IMR-90 (cell line): ENCODE results near the gene CDK2AP2. TPM values are rescaled to one million over a fixed set of nuclear protein-coding genes. Genes with fewer than 3 reads are reported as not detected.

ENCODE experiments used
- ATAC-seq: fragments of 200-7000 bp; cut with Tn5 transposase; 2 replicates; pipeline ENCODE4 v1.9.1; 2020; ENCODE audit warnings: low read depth, mild to moderate bottlenecking, moderate library complexity
- BruUV-seq: library from RNA; stranded (reverse); fragments of 400-500 nt; replicated peaks from 2 replicates; lab custom pipeline; 2021; lab: Mats Ljungman, UMichigan
- CTCF ChIA-PET: fragments of 300-600 bp; formaldehyde crosslinking; extraction: SDS; loops from one replicate; lab custom pipeline; 2021; ENCODE audit warnings: antibody characterized with exemption; lab: Yijun Ruan, JAX
- POLR2A ChIA-PET: fragments of 300-600 bp; sonication (Branson Sonifier 250); formaldehyde crosslinking; loops from one replicate; lab custom pipeline; 2022; ENCODE audit warnings: antibody characterized with exemption; ENCODE audit not compliant: unreplicated experiment; lab: Charles Lee
- DNase-seq: peaks from one replicate; pipeline ENCODE4 v3.0.0; 2013
- H2AFZ ChIP-seq: replicated peaks from 2 replicates; pipeline ENCODE3; 2013; ENCODE audit warnings: low read length, mild to moderate bottlenecking; ENCODE audit not compliant: poor library complexity
- H2AK5ac ChIP-seq: 2 replicates; pipeline ENCODE4 v1.6.1; 2013; ENCODE audit warnings: low read depth, low read length, inconsistent platforms
- H2AK9ac ChIP-seq: replicated peaks from 2 replicates; pipeline ENCODE3; 2013; ENCODE audit warnings: mild to moderate bottlenecking, low read depth, low read length, moderate library complexity; ENCODE audit not compliant: poor library complexity
- H2BK120ac ChIP-seq: 2 replicates; pipeline ENCODE4 v1.6.1; 2013; ENCODE audit warnings: low read depth, low read length, inconsistent platforms
- H2BK15ac ChIP-seq: 3 replicates; pipeline ENCODE4 v1.6.1; 2013; ENCODE audit warnings: low read depth, low read length, inconsistent platforms
- H2BK20ac ChIP-seq: 2 replicates; pipeline ENCODE4 v1.6.1; 2013; ENCODE audit warnings: low read depth, mild to moderate bottlenecking, inconsistent platforms, low read length, moderate library complexity
- H2BK5ac ChIP-seq: 2 replicates; pipeline ENCODE4 v1.6.1; 2013; ENCODE audit warnings: mild to moderate bottlenecking, low read depth, low read length, inconsistent platforms; ENCODE audit not compliant: poor library complexity, severe bottlenecking
- H3K14ac ChIP-seq: replicated peaks from 2 replicates; pipeline ENCODE4 v1.6.1; 2013; ENCODE audit warnings: low read depth, low read length, inconsistent platforms
- H3K18ac ChIP-seq: 2 replicates; pipeline ENCODE4 v1.6.1; 2013; ENCODE audit warnings: low read depth, low read length, control low read depth
- H3K23ac ChIP-seq: 2 replicates; pipeline ENCODE4 v1.6.1; 2013; ENCODE audit warnings: low read depth, low read length, inconsistent platforms
- H3K27ac ChIP-seq: 2 replicates; pipeline ENCODE4 v1.5.1; 2013; ENCODE audit warnings: mild to moderate bottlenecking, control low read depth, low read length; ENCODE audit not compliant: insufficient read depth
- H3K27me3 ChIP-seq: 2 replicates; pipeline ENCODE4 v1.6.1; 2013; ENCODE audit warnings: low read length; ENCODE audit not compliant: control insufficient read depth, insufficient read depth
- H3K36me3 ChIP-seq: 2 replicates; pipeline ENCODE4 v1.6.1; 2013; ENCODE audit warnings: low read length, mixed read lengths; ENCODE audit not compliant: control insufficient read depth, insufficient read depth
- H3K4ac ChIP-seq: 2 replicates; pipeline ENCODE4 v1.6.1; 2013; ENCODE audit warnings: low read depth, low read length, inconsistent platforms
- H3K4me1 ChIP-seq: 2 replicates; pipeline ENCODE4 v1.6.1; 2013; ENCODE audit warnings: low read length, mixed read lengths; ENCODE audit not compliant: control insufficient read depth, insufficient read depth
- H3K4me2 ChIP-seq: 2 replicates; pipeline ENCODE4 v1.6.1; 2013; ENCODE audit warnings: low read depth, mild to moderate bottlenecking, control low read depth, low read length, moderate library complexity
- H3K4me3 ChIP-seq: 2 replicates; pipeline ENCODE4 v1.5.1; 2013; ENCODE audit warnings: low read depth, mild to moderate bottlenecking, control low read depth, low read length, moderate library complexity; ENCODE audit not compliant: insufficient read depth
- H3K56ac ChIP-seq: 2 replicates; pipeline ENCODE4 v1.6.1; 2013; ENCODE audit warnings: low read length, inconsistent platforms; ENCODE audit not compliant: insufficient read depth; ENCODE audit errors: extremely low read depth
- H3K79me1 ChIP-seq, 2 experiments: 2 replicates each; pipeline ENCODE4 v1.6.1; 2013; ENCODE audit warnings: low read length in 2 of 2, inconsistent platforms in 1 of 2, low read depth in 1 of 2
- H3K9ac ChIP-seq: 2 replicates; pipeline ENCODE4 v1.6.1; 2013; ENCODE audit warnings: low read depth, low read length, control low read depth
- H3K9me1 ChIP-seq: 2 replicates; pipeline ENCODE4 v1.6.1; 2013; ENCODE audit warnings: low read length, inconsistent platforms; ENCODE audit not compliant: insufficient read depth
- H3K9me3 ChIP-seq: 2 replicates; pipeline ENCODE4 v1.6.1; 2013; ENCODE audit warnings: low read length; ENCODE audit not compliant: control insufficient read depth, insufficient read depth
- H4K20me1 ChIP-seq: 2 replicates; pipeline ENCODE4 v1.6.1; 2013; ENCODE audit warnings: low read length, inconsistent platforms; ENCODE audit not compliant: insufficient read depth
- H4K5ac ChIP-seq: 2 replicates; pipeline ENCODE4 v1.6.1; 2013; ENCODE audit warnings: mild to moderate bottlenecking, low read depth, low read length, control low read depth
- H4K8ac ChIP-seq, 2 experiments: 2 replicates each; pipeline ENCODE4 v1.6.1; 2013; ENCODE audit warnings: low read depth in 2 of 2, low read length in 2 of 2, control low read depth in 1 of 2, inconsistent platforms in 1 of 2
- H4K91ac ChIP-seq: 2 replicates; pipeline ENCODE4 v1.6.1; 2013; ENCODE audit warnings: low read depth, low read length, inconsistent platforms; ENCODE audit not compliant: insufficient read depth
- BHLHE40 ChIP-seq: fragments of 150-350 bp; IDR thresholded peaks from 2 replicates; pipeline ENCODE4 v1.6.1; 2016; ENCODE audit warnings: mild to moderate bottlenecking, low read depth, low read length
- CEBPB ChIP-seq: IDR thresholded peaks from 2 replicates; pipeline ENCODE4 v1.6.1; 2012; ENCODE audit warnings: low read depth, low read length, improper control_type of control experiment
- CHD1 ChIP-seq: IDR thresholded peaks from 2 replicates; pipeline ENCODE4 v1.6.1; 2012; ENCODE audit warnings: low read depth, low read length, improper control_type of control experiment
- CTCF ChIP-seq: conservative IDR thresholded peaks from 2 replicates; pipeline ENCODE4 v1.5.1; 2012; ENCODE audit warnings: mild to moderate bottlenecking, low read depth, low read length, improper control_type of control experiment
- ELK1 ChIP-seq: fragments of 150-350 bp; IDR thresholded peaks from 2 replicates; pipeline ENCODE4 v1.6.1; 2016; ENCODE audit warnings: low read depth, mild to moderate bottlenecking, low read length, moderate library complexity, borderline replicate concordance
- FOS ChIP-seq: fragments of 150-350 bp; IDR thresholded peaks from 2 replicates; pipeline ENCODE4 v1.6.1; 2016; ENCODE audit warnings: low read depth, low read length
- MAFK ChIP-seq: IDR thresholded peaks from 2 replicates; pipeline ENCODE4 v1.6.1; 2012; ENCODE audit warnings: low read depth, low read length, improper control_type of control experiment
- MAZ ChIP-seq: IDR thresholded peaks from 2 replicates; pipeline ENCODE4 v1.6.1; 2012; ENCODE audit warnings: low read depth, mild to moderate bottlenecking, low read length, improper control_type of control experiment, moderate library complexity, borderline replicate concordance
- MXI1 ChIP-seq: IDR thresholded peaks from 2 replicates; pipeline ENCODE4 v1.6.1; 2012; ENCODE audit warnings: low read depth, mild to moderate bottlenecking, low read length, moderate library complexity, borderline replicate concordance
- NFE2L2 ChIP-seq: fragments of 150-350 bp; IDR thresholded peaks from 2 replicates; pipeline ENCODE4 v1.6.1; 2016; ENCODE audit warnings: low read depth, mild to moderate bottlenecking, low read length
- RAD21 ChIP-seq: IDR thresholded peaks from 2 replicates; pipeline ENCODE4 v1.6.1; 2012; ENCODE audit warnings: low read length, improper control_type of control experiment
- RCOR1 ChIP-seq: IDR thresholded peaks from 2 replicates; pipeline ENCODE4 v1.6.1; 2012; ENCODE audit warnings: mild to moderate bottlenecking, low read length, improper control_type of control experiment; ENCODE audit not compliant: insufficient replicate concordance
- SMC3 ChIP-seq: fragments of 150-350 bp; IDR thresholded peaks from 2 replicates; pipeline ENCODE4 v1.6.1; 2016; ENCODE audit warnings: low read depth, mild to moderate bottlenecking, antibody characterized with exemption, low read length, moderate library complexity
- USF2 ChIP-seq: fragments of 150-350 bp; IDR thresholded peaks from 2 replicates; pipeline ENCODE4 v1.6.1; 2017; ENCODE audit warnings: mild to moderate bottlenecking, antibody characterized with exemption, low read length, low read depth
- WGBS, 2 experiments: methylation state at CpG; one replicate each; pipeline versions ENCODE4 v1.1.5 to v1.1.7; 2013; ENCODE audit warnings: missing lambda C conversion rate in 2 of 2; ENCODE audit not compliant: insufficient read length in 1 of 2; ENCODE audit errors: extremely low coverage in 2 of 2; 5-methylcytosine and 5-hydroxymethylcytosine counted together
- dilution Hi-C: fragments of 300-500 bp; cut with HindIII; formaldehyde crosslinking; loops from one replicate; pipeline ENCODE4 v1.14.3; 2018; ENCODE audit warnings: low sequenced_read_pairs; ENCODE audit not compliant: unreplicated experiment
- in situ Hi-C: fragments of 300-500 bp; cut with MboI; formaldehyde crosslinking; loops from 3 replicates; pipeline ENCODE4 v1.14.3; 2019; ENCODE audit warnings: low sequenced_read_pairs, inconsistent platforms, mixed read lengths
- intact Hi-C: fragments of 100-400 bp; cut with micrococcal nuclease; formaldehyde crosslinking; loops from 2 replicates; pipeline ENCODE4 v1.10.0; 2022
- polyA plus RNA-seq, 3 experiments: library from polyadenylated mRNA; depleted of rRNA; stranded (reverse); fragments of >200 nt; gene quantifications; 2 replicates each; pipeline ENCODE4 v1.2.3, GENCODE V29; 2012; ENCODE audit warnings: low replicate concordance in 1 of 3
- total RNA-seq: library from RNA; depleted of rRNA; stranded (reverse); fragments of >200 nt; gene quantifications from 2 replicates; pipeline ENCODE4 v1.2.3, GENCODE V29; 2012

CDK2AP2 gene
- total and polyA plus RNA-seq, 2 of the 4 experiments (the other 2 are of a cell fraction) = 8.1 to 44.7 TPM

GRCh38 chr11:67520856-67521824, 13.2 kb upstream of the CDK2AP2 start:
- H3K36me3 ChIP-seq = no peaks in the 10 kb centered on the region
- no peak overlapping the region for H3K4ac ChIP-seq
- no peak overlapping the region for H4K5ac ChIP-seq
- H3K4me1 ChIP-seq = no peaks in the 10 kb centered on the region
- dilution Hi-C loops = no loop called here
- no peak overlapping the region for H2BK20ac ChIP-seq
- H2BK5ac ChIP-seq = no peak overlapping the region
- intact Hi-C loops = no loop called here
- H3K4me2 ChIP-seq = no peak overlapping the region
- BruUV-seq = no TSS peak
- 65% methylated on average over 6 of the region's 16 CpGs; no CpG with 5 or more reads in 1 of the 2 experiments for WGBS, 2 experiments
- DNase-seq (no peak), ATAC-seq (no peak)
- H4K20me1 ChIP-seq = no peaks in the 10 kb centered on the region
- H2AK5ac ChIP-seq = no peak overlapping the region
- peaks cover 32% of the 10 kb centered on the region for H3K27me3 ChIP-seq
- ChIA-PET CTCF (no interaction called here), POLR2A (no interaction called here)
- no peak overlapping the region for H3K14ac ChIP-seq
- in situ Hi-C loops = no loop called here
- no peak overlapping the region for H4K91ac ChIP-seq
- H3K18ac ChIP-seq = no peak overlapping the region
- no peak overlapping the region for H2AK9ac ChIP-seq
- H3K9ac ChIP-seq = no peak overlapping the region
- no peak overlapping the region for H2BK120ac ChIP-seq
- H2BK15ac ChIP-seq = no peak overlapping the region
- H3K23ac ChIP-seq = no peak overlapping the region
- H3K27ac ChIP-seq = no peak overlapping the region
- H3K9me1 ChIP-seq = no peaks in the 10 kb centered on the region
- H2AFZ ChIP-seq = no peak overlapping the region
- H3K9me3 ChIP-seq = no peaks in the 10 kb centered on the region
- H3K56ac ChIP-seq = no peak overlapping the region
- H4K8ac ChIP-seq = no peak overlapping the region
- no peak overlapping the region for H3K4me3 ChIP-seq
- no peaks in the 10 kb centered on the region for H3K79me1 ChIP-seq
- TF ChIP-seq SMC3 = no peak
- no peak for TF ChIP-seq CEBPB
- no peak for TF ChIP-seq CHD1
- TF ChIP-seq RAD21 = no peak
- no peak for TF ChIP-seq MXI1
- TF ChIP-seq CTCF = no peak
- TF ChIP-seq ELK1 = no peak
- TF ChIP-seq NFE2L2 = no peak
- no peak for TF ChIP-seq BHLHE40
- no peak for TF ChIP-seq MAZ
- TF ChIP-seq USF2 = no peak
- no peak for TF ChIP-seq FOS
- no peak for TF ChIP-seq RCOR1
- TF ChIP-seq MAFK = no peak
